ENCODE data around the gene CEACAM5. TPM values are rescaled to one million over a fixed set of nuclear protein-coding genes. Genes with fewer than 3 reads are reported as not detected.

The CEACAM5 gene
- total and polyA plus RNA-seq, 2 of the 4 experiments (the other 2 are of a cell fraction) = not detected

DNA sequence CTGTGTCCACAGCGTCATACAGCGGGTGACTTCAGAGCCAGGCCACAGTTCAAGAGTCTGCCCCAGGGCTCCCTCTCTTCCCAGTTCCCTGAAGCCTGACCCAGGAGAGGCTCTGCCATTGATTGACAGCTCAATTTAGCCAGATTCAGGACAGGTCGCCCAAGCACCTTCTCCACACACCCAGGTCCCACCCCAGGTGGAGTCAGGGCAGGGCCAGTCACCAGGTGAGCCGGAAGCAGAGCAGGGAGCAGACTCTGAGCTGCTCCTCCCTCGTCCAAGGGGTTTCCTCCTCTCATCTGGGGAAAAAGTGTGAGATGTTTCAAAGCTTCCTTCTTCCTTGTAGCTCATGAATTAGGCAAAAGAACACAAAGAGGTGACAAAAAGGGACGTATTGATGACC lies 26.0 kb upstream of the CEACAM5 start:
- no peaks in the 10 kb centered on the region for H3K79me1 ChIP-seq (ENCODE audit: low read depth in 1 of 2, low read length in 2 of 2)
- CTCF ChIA-PET = no interaction called here

More for the DNA sequence above, 26.0 kb upstream of the CEACAM5 start:
- Histone ChIP-seq H2BK5ac (ENCODE audit: low read depth, low read length, poor library complexity, severe bottlenecking) (no peak overlapping the region), H3K27me3 (ENCODE audit: control insufficient read depth, insufficient read depth, low read length) (no peaks in the 10 kb centered on the region), H4K5ac (ENCODE audit: low read depth, low read length) (no peak overlapping the region), H3K9ac (ENCODE audit: low read depth, low read length) (no peak overlapping the region), H3K27ac (ENCODE audit: insufficient read depth, low read length) (no peak overlapping the region), H3K56ac (ENCODE audit: extremely low read depth, insufficient read depth, low read length) (no peak overlapping the region), H2AFZ (replicated peaks; ENCODE audit: low read length, poor library complexity) (no peak overlapping the region), H3K14ac (replicated peaks; ENCODE audit: low read depth, low read length) (no peak overlapping the region), H3K36me3 (ENCODE audit: control insufficient read depth, insufficient read depth, low read length) (no peaks in the 10 kb centered on the region), H3K4me3 (ENCODE audit: insufficient read depth, low read depth, low read length) (no peak overlapping the region), H2BK120ac (ENCODE audit: low read depth, low read length) (no peak overlapping the region), H3K4ac (ENCODE audit: low read depth, low read length) (no peak overlapping the region), H2BK20ac (ENCODE audit: low read depth, low read length) (no peak overlapping the region), H4K91ac (ENCODE audit: insufficient read depth, low read depth, low read length) (no peak overlapping the region), H3K4me2 (ENCODE audit: low read depth, low read length) (no peak overlapping the region), H3K4me1 (ENCODE audit: control insufficient read depth, insufficient read depth, low read length) (no peaks in the 10 kb centered on the region), H2BK15ac (ENCODE audit: low read depth, low read length) (no peak overlapping the region), H3K18ac (ENCODE audit: low read depth, low read length) (no peak overlapping the region), H4K20me1 (ENCODE audit: insufficient read depth, low read length) (no peaks in the 10 kb centered on the region), H2AK9ac (replicated peaks; ENCODE audit: low read depth, low read length, poor library complexity) (no peak overlapping the region), H3K23ac (ENCODE audit: low read depth, low read length) (no peak overlapping the region), H2AK5ac (ENCODE audit: low read depth, low read length) (no peak overlapping the region), H3K9me3 (ENCODE audit: control insufficient read depth, insufficient read depth, low read length) (no peaks in the 10 kb centered on the region), H3K9me1 (ENCODE audit: insufficient read depth, low read length) (no peaks in the 10 kb centered on the region), H4K8ac (ENCODE audit: low read depth in 2 of 2, low read length in 2 of 2) (no peak overlapping the region)
- no peak for TF ChIP-seq NFE2L2 (IDR thresholded peaks at IDR 0.05; ENCODE audit: low read depth, low read length)
- TF ChIP-seq MXI1 (IDR thresholded peaks at IDR 0.05; ENCODE audit: borderline replicate concordance, low read depth, low read length) = no peak
- TF ChIP-seq SMC3 (IDR thresholded peaks at IDR 0.05; ENCODE audit: low read depth, low read length) = no peak
- no peak for TF ChIP-seq MAFK (IDR thresholded peaks at IDR 0.05; ENCODE audit: low read depth, low read length)
- TF ChIP-seq, protein P1, sequence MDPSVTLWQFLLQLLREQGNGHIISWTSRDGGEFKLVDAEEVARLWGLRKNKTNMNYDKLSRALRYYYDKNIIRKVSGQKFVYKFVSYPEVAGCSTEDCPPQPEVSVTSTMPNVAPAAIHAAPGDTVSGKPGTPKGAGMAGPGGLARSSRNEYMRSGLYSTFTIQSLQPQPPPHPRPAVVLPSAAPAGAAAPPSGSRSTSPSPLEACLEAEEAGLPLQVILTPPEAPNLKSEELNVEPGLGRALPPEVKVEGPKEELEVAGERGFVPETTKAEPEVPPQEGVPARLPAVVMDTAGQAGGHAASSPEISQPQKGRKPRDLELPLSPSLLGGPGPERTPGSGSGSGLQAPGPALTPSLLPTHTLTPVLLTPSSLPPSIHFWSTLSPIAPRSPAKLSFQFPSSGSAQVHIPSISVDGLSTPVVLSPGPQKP (IDR thresholded peaks at IDR 0.05; ENCODE audit: borderline replicate concordance, low read depth, low read length) = no peak
- TF ChIP-seq RFX5 (IDR thresholded peaks at IDR 0.05; ENCODE audit: low read depth, low read length) = no peak
- TF ChIP-seq BHLHE40 (IDR thresholded peaks at IDR 0.05; ENCODE audit: low read depth, low read length) = no peak
- no peak for TF ChIP-seq RAD21 (IDR thresholded peaks at IDR 0.05; ENCODE audit: low read length)
- no peak for TF ChIP-seq POLR2A (IDR thresholded peaks at IDR 0.05; ENCODE audit: low read depth, low read length)
- TF ChIP-seq MAZ (IDR thresholded peaks at IDR 0.05; ENCODE audit: borderline replicate concordance, low read depth, low read length) = no peak
- no peak for TF ChIP-seq FOS (IDR thresholded peaks at IDR 0.05; ENCODE audit: low read depth, low read length)
- TF ChIP-seq RCOR1 (IDR thresholded peaks at IDR 0.05; ENCODE audit: insufficient replicate concordance, low read length) = no peak
- TF ChIP-seq CHD1 (IDR thresholded peaks at IDR 0.05; ENCODE audit: low read depth, low read length) = no peak
- TF ChIP-seq, protein P2, sequence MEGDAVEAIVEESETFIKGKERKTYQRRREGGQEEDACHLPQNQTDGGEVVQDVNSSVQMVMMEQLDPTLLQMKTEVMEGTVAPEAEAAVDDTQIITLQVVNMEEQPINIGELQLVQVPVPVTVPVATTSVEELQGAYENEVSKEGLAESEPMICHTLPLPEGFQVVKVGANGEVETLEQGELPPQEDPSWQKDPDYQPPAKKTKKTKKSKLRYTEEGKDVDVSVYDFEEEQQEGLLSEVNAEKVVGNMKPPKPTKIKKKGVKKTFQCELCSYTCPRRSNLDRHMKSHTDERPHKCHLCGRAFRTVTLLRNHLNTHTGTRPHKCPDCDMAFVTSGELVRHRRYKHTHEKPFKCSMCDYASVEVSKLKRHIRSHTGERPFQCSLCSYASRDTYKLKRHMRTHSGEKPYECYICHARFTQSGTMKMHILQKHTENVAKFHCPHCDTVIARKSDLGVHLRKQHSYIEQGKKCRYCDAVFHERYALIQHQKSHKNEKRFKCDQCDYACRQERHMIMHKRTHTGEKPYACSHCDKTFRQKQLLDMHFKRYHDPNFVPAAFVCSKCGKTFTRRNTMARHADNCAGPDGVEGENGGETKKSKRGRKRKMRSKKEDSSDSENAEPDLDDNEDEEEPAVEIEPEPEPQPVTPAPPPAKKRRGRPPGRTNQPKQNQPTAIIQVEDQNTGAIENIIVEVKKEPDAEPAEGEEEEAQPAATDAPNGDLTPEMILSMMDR (conservative IDR thresholded peaks at IDR 0.05; ENCODE audit: low read depth, low read length) = no peak
- TF ChIP-seq, protein P3, sequence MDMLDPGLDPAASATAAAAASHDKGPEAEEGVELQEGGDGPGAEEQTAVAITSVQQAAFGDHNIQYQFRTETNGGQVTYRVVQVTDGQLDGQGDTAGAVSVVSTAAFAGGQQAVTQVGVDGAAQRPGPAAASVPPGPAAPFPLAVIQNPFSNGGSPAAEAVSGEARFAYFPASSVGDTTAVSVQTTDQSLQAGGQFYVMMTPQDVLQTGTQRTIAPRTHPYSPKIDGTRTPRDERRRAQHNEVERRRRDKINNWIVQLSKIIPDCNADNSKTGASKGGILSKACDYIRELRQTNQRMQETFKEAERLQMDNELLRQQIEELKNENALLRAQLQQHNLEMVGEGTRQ (IDR thresholded peaks at IDR 0.05; ENCODE audit: low read depth, low read length) = no peak
- no peak for TF ChIP-seq CEBPB (IDR thresholded peaks at IDR 0.05; ENCODE audit: low read depth, low read length)
- ATAC-seq (ENCODE audit: low read depth) = no peak
- 27% methylated on average over 3 of the region's 6 CpGs; no CpG with 5 or more reads in 1 of the 2 experiments for WGBS, 2 experiments (ENCODE audit: extremely low coverage in 2 of 2, insufficient read length in 1 of 2)
- POLR2A ChIA-PET (ENCODE audit: unreplicated experiment) = no interaction called here
- in situ Hi-C loops (cut with MboI; ENCODE audit: low sequenced_read_pairs) (no loop called here), intact Hi-C loops (cut with micrococcal nuclease) (no loop called here), dilution Hi-C loops (cut with HindIII; ENCODE audit: low sequenced_read_pairs, unreplicated experiment) (no loop called here)
- no peak for DNase-seq
- no TSS peak for BruUV-seq (replicated peaks)

Data from IMR-90 (cell line).